NK-92 (cell line): ENCODE measurements around the gene SERPINA9.
"Not testable (repeated sequence)": the region's sequence is repeated elsewhere in the genome, so short reads cannot be mapped to it uniquely, and the experiment has no call there.

Experiments
- DNase-seq: peaks from one replicate; lab custom pipeline; 2025; ENCODE audit not compliant: unreplicated experiment; lab: John Stamatoyannopoulos, UW

Gene SERPINA9

DNA sequence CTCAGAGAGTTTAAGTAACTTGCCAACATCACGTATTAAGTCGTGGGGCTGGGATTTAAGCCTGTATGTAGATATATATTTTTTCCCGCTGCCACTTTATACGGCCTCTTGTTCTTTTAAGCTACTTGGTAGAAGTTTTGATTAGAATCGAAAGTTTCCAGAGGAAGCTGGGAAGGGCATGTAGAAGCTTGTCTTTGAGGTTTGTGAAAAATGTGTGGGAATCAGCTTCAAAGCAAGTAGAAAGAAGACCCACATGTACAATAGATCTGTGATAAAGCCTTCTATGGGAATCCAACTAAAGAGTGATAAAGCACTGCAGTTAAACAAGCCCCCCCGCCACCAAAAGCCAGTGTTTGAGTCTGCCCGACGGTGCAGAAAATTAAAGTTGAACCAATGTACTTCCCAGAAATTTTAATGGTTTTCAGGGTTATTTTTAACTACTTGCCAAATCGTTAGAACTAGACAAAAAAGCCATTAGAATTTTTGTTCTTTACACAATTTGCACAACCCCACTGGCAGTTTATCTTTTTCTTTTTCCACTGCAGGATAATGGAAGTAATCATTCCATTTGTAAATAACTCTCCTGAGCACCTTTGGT is 48.9 kb downstream of the SERPINA9 start:
- no peak for DNase-seq

DNA sequence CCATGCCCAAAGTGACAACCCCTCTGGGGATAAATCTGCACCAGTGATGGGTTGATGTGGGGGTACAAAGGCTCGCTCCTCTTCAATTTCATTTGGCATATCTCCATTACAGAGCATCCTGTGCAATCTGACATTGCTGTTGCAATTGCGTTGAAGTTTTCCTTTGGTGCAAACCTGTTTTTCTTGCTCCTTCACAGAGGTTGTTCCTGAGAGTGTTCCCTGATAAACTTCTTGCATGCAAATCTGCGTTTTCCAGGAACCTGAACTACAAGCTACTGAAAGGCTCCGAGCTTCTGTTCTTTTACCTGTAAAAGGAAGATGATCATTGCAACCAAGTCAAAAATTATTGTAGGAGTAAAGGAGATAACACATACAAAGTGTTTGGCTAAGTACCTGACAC is 49.5 kb downstream of the SERPINA9 start:
- no peak for DNase-seq

DNA sequence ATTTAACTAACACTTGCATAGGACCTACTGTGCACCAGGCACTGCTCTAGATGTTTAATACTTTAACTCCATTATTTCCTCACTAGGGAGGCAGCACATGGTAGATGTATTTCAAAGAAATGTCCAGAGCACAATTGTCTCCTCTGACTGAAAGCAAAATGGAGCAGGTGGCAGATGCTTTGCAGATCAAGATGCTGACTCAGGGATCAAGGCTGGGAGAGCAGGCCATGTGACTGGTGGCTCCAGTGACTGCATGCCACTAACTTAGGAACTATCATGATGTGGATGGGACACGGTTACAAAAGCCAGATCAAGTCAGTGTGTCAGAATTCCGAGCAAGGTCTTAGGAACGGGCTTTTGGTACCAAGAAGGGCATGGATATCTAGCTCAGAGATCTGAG is 51.6 kb downstream of the SERPINA9 start:
- no peak for DNase-seq

DNA sequence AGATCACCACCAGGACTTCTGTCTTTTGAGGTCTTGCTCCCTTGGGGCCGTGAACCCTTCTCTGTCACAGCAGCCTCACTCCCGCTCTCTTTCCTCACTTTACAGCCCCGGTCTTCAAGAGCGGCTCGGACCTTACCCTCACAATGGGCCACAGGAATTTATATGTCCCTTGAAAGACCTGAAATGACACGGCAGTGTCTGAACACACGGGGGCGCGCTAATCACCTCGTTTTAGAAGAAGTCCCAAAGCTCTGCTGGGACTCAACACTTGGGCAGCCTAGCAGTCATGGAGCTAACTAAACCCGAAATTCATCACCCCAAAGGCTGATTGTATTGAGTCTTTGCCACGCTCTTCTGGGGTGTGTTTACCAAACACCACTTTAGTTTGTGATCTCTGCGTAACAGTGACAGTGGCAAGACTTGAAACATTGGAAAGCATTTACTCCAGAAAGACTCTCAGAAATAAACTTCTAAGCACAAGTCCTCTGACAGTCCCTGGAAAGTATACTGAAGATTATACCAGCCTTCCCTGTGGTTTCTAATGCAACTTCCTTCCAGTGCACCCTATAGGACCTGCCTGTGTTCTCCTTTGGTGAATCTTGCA is 52.4 kb downstream of the SERPINA9 start:
- no peak for DNase-seq

DNA sequence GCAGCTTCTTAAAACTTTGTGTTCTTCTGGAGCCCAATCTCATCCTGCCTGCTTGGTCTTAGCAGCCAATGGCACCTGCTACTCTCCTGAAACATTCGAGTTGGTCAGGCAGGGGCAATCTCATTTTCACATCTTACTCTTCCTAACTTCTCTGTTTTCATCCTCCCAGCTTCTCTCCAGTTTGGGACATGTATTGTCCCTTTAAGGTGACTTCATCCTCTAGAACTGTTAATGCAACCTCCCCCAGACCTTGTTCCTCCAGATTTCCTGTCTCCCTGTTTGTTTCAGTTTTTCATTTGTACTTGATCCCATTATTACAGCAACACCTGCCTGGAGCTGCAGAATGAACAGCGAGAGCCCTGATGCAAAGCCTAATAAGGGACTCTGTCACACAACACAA is 54.7 kb downstream of the SERPINA9 start:
- DNase-seq = no peak

DNA sequence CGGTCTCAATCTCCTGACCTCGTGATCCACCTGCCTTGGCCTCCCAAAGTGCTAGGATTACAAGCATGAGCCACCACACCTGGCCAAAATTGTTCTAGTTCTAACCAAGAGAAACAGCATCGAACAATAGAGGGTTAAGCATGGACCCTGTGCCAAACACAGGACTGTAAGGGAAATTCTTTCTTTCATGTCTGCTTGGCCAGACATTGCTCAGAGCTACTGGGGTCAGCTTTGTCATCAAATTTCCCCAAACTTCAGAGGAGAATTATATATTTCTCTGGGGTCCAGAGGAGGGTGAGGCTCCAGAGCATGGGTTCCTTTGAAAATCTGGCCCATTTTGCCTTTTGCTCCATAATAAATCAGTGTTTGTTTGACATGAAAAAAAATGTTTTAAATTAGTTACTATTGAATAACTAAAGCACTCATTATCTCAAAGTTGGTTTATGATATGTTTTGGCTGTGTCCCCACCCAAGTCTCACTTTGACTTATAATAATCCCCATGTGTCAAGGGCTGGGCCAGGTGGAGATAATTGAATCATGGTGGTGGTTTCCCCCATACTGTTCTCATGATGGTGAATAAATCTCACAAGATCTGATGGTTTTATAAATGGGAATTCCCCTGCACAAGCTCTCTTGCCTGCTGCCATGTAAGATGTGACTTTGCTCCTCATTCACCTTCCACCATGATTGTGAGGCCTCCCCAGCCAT is 58.3 kb downstream of the SERPINA9 start:
- not testable (repeated sequence) for DNase-seq
